Measurements from ENCODE around the gene CENPO. TPM values are rescaled to one million over a fixed set of nuclear protein-coding genes. Genes with fewer than 3 reads are reported as not detected.

CENPO gene
- total RNA-seq, 1 experiment from 2014 or later = 39.3 TPM

DNA sequence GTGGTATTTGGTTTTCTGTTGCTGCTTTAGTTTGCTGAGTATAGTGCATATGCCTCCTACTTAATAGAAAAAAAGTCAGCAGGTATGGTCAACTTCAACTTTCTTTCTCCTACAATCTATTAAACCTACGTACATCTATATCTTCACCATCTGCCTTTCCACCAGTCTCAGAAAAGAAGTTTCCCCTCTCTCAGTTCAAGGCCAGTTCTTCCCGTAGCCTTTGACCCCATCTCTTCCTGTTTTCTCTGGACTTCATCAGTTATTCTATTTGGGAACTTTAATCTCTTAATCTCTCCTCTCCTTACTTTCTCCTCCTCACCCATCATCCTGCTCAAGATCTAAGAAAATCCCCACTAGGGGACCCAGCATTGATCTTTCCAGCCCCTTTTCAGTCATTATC lies 5.7 kb upstream of the CENPO start:
- Histone ChIP-seq H3K9me3 (ENCODE audit: control insufficient read depth, insufficient read depth, low read depth, low read length) (no peaks in the 10 kb centered on the region), H3K27ac (ENCODE audit: low read length) (no peak overlapping the region), H3K27me3 (ENCODE audit: control insufficient read depth, insufficient read depth, low read length) (no peaks in the 10 kb centered on the region), H3K4me1 (ENCODE audit: control insufficient read depth, insufficient read depth, low read length) (peaks cover 13% of the 10 kb centered on the region), H3K36me3 (ENCODE audit: control insufficient read depth, insufficient read depth, low read length) (no peaks in the 10 kb centered on the region), H3K4me3 (ENCODE audit: low read depth in 2 of 2, low read length in 2 of 2) (no peak overlapping the region)
- CTCF ChIA-PET = no interaction called here
- no peak for ATAC-seq
- intact Hi-C loops (cut with micrococcal nuclease; ENCODE audit: unreplicated experiment) (no loop called here), in situ Hi-C loops (cut with HindIII; ENCODE audit: low pct_unique_long_range_greater_than_20kb, low sequenced_read_pairs) (no loop called here)
- DNase-seq (ENCODE audit: low read depth, low spot score) = no peak
- no peak for TF ChIP-seq POLR2AphosphoS5 (IDR thresholded peaks at IDR 0.05; ENCODE audit: low read depth, low read length)
- TF ChIP-seq, protein P1, sequence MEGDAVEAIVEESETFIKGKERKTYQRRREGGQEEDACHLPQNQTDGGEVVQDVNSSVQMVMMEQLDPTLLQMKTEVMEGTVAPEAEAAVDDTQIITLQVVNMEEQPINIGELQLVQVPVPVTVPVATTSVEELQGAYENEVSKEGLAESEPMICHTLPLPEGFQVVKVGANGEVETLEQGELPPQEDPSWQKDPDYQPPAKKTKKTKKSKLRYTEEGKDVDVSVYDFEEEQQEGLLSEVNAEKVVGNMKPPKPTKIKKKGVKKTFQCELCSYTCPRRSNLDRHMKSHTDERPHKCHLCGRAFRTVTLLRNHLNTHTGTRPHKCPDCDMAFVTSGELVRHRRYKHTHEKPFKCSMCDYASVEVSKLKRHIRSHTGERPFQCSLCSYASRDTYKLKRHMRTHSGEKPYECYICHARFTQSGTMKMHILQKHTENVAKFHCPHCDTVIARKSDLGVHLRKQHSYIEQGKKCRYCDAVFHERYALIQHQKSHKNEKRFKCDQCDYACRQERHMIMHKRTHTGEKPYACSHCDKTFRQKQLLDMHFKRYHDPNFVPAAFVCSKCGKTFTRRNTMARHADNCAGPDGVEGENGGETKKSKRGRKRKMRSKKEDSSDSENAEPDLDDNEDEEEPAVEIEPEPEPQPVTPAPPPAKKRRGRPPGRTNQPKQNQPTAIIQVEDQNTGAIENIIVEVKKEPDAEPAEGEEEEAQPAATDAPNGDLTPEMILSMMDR (IDR thresholded peaks at IDR 0.05) = no peak
- no peak for TF ChIP-seq TCF7L2 (IDR thresholded peaks at IDR 0.05; ENCODE audit: low read depth, low read length)
- no peak for TF ChIP-seq SIN3A (IDR thresholded peaks at IDR 0.05; ENCODE audit: borderline replicate concordance, insufficient read depth, low read depth, low read length)
- no peak for TF ChIP-seq REST (IDR thresholded peaks at IDR 0.05; ENCODE audit: insufficient read depth in 1 of 2, low read depth in 2 of 2, low read length in 1 of 2)
- POLR2A ChIA-PET = interaction anchor here (0.6 kb wide), 1 partner anchor 736 kb away, joined by 4 read pairs; no protein-coding TSS in a partner anchor
- BruUV-seq (replicated peaks) = no TSS peak

- Histone ChIP-seq H3K27me3 (ENCODE audit: control insufficient read depth, insufficient read depth, low read length) (no peaks in the 10 kb centered on the region), H3K4me1 (ENCODE audit: control insufficient read depth, insufficient read depth, low read length) (peaks cover 13% of the 10 kb centered on the region), H3K4me3 (ENCODE audit: low read depth in 2 of 2, low read length in 2 of 2) (no peak overlapping the region), H3K27ac (ENCODE audit: low read length) (no peak overlapping the region), H3K9me3 (ENCODE audit: control insufficient read depth, insufficient read depth, low read depth, low read length) (no peaks in the 10 kb centered on the region), H3K36me3 (ENCODE audit: control insufficient read depth, insufficient read depth, low read length) (no peaks in the 10 kb centered on the region; the same call in 1 of the 2 replicates)
- in situ Hi-C loops (cut with HindIII; ENCODE audit: low pct_unique_long_range_greater_than_20kb, low sequenced_read_pairs) (no loop called here), intact Hi-C loops (cut with micrococcal nuclease; ENCODE audit: unreplicated experiment) (no loop called here)
- no peak for TF ChIP-seq TCF7L2 (IDR thresholded peaks at IDR 0.05; ENCODE audit: low read depth, low read length)
- no peak for TF ChIP-seq POLR2AphosphoS5 (IDR thresholded peaks at IDR 0.05; ENCODE audit: low read depth, low read length)
- TF ChIP-seq, protein P1 (IDR thresholded peaks at IDR 0.05) = no peak
- TF ChIP-seq SIN3A (IDR thresholded peaks at IDR 0.05; ENCODE audit: borderline replicate concordance, insufficient read depth, low read depth, low read length) = no peak
- no peak for TF ChIP-seq REST (IDR thresholded peaks at IDR 0.05; ENCODE audit: insufficient read depth in 1 of 2, low read depth in 2 of 2, low read length in 1 of 2)
- ChIA-PET CTCF (no interaction called here), POLR2A (no interaction called here)
- ATAC-seq = no peak
- BruUV-seq (replicated peaks) = no TSS peak
- no peak for DNase-seq (ENCODE audit: low read depth, low spot score)
These were observed 4.4 kb upstream of the CENPO start for GRCh38 chr2:24788816-24789215.
